ENCODE results near the gene LCE1E.
A peak's percentile ranks its signal among the peaks of the same experiment; 100 is the strongest.

The LCE1E gene

DNA sequence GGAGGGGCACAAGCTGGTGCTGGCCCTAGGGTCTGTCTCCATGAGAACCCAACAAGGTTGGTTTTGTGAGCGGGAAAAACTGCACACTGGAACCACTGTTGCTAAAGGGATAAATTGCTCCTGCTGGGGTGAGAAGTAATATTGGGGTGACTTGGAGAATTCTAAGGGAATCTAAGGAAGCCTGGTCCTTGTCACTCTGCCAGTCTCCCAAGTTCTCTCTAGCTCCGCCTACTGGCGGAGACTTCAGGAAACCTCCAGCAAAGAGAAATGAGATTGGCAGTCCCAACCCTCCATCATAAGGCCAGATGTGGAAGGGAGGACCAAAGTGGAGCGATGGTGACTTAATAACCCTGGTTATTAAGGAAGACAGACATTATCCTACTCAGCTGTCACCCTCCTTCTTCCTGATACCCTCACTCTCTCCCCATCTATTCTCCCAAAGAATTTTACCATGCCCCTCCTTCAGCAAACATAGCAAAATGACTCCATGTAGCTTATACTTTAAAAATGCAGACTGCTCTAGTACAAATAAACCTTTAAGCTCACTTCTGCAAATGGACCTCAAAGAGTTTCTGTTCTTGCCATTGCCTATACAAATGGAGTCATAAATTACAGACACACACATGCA lies 8.4 kb upstream of the LCE1E start:
- peak; percentile 15 for DNase-seq (ENCODE audit: low spot score)

DNA sequence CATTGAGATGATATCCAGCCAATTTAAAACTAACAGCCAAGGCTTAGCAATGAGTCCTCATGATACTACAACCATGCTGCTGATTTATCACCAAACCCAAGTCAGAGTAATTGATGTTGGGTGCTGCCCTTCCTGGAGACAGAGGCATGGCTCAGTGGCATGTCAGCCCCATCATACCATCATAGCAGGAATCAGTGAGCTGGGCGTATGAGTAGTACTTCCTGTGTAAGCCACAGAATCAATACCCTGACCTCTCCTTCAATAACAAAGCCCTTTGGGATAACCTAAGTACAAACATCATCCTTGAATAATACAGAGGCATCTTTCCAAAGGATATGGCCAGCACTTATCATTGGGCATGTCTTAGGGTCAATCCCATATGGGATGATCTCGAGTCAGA lies 3.0 kb upstream of the LCE1E start:
- no peak for DNase-seq (ENCODE audit: low spot score)

DNA sequence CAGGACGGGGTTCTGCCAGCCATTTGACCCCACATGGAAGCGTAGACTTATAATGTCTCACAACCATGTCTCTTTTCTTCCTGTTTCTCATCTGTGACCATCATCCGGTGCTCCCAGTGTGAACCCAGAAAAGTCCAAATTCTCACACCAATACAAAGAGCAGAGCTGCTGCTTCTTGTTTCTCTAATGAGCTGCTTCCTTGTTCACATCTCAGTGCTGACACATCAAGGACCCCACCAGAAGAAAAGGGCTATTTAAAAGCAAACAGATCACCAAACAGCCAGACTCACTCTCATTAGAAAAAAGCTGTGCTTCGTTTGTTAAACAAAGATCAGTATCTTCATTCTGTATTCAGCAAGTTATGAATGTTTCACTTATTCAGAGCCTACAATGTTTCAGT lies 9.6 kb downstream of the LCE1E start:
- DNase-seq (ENCODE audit: low spot score) = no peak

DNA sequence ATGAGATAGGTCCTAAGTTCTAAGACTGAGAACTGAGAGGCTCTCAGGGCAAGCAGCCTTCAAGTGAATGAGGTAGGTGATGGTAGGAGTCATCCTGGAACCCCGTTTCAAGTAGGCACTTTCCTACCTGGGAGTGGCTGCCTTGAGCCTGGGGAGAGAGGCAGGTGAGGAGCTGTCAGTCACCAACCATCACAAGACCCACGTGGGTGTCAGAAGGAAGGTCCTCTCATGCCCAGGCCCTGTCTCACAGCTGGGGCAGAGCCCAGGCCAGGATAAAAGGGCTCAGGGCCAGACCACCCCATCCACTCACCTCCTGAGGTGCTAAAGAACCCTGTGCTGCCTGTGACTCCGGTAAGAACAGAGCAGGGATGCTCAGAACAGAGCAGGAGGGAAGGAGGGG lies 10.4 kb downstream of the LCE1E start, which contains the start of gene LCE1D:
Gene LCE1D, plus strand, starts transcription at position 301 of the 400 bp plus-strand sequence. CDS start 1,074 bp downstream, outside the sequence.
- no peak for DNase-seq (ENCODE audit: low spot score)

DNA sequence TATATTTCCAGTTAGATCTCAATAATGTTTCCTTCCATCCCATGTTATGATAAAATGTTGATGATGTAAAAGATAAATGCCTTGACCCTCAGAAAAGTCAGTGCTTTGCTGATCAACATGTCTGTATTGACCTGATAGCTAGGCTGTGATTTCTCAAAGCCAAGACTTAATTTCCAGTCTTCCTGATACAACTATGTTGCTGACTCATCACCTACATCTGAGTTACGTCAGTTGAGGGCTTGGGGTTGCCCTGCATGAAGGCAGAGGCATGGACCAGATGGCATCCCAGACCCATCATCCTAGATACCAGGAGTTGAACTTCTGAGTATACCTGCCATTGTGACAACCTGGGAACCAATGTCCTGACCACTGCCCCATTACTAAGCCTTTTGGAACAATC lies 15.3 kb downstream of the LCE1E start:
- no peak for DNase-seq (ENCODE audit: low spot score)

DNA sequence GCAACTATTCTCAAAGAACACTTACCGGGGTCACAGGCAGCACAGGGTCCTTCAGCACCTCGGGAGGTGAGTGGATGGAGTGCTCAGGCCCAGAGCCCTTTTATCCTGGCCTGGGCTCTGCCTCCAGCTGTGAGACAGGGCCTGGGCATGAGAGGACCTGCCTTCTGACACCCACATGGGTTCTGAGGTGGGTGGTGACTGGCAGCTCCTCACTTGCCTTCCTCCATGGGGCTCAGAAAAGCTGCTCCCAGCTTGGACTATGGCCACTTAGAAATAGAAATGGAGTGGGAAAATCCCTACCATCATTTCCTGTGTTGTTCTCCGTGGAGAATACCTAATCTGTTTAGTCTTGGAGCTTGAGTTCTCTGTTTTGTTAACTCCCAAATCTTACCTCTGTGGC lies 20.5 kb downstream of the LCE1E start, which contains the start of gene LCE1C:
Gene LCE1C, minus strand, starts transcription at position 76 of the 400 bp plus-strand sequence. CDS start 1,173 bp downstream, outside the sequence.
- no peak for DNase-seq (ENCODE audit: low spot score)

DNA sequence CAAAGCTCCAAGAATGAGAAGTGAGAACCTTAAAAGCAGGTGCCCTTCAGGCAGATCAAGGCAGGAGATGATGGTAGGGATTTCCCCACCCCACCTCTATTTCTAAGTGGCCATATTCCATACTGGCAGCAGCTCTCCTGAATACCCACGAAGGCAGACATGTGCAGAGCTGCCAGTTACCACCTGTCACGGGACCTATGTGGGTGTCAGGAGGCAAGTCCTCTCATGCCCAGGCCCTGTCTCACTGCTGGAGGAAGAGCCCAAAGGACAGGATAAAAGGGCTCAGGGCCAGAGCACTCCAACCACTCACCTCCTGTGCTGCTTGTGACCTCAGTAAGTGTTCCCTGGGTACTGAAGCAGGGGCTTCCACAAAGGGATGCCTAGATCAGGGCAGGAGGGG lies 25.0 kb downstream of the LCE1E start:
- DNase-seq (ENCODE audit: low spot score) = no peak

DNA sequence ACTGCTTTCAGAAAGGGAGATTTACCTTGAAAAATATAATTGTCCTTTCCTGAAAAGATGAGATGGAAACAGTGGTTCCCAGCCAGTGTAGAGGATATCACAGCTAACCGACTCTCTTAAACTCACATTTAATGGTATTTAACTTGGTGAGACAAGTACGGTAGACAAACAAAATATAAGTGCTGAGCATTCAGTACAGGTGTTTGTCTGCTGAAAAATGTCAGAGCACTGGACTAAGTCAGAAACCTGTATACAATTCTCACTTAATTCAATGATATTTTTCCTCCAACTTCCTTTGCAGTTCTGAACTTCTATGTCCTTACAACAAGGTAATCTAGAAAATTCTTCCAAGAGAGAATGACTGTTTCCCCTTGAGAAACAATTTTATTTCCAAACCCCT lies 25.6 kb downstream of the LCE1E start, which contains the start of gene LCE1B:
Gene LCE1B, plus strand, starts transcription at position 301 of the 400 bp plus-strand sequence. CDS start 476 bp downstream, outside the sequence.
- DNase-seq (ENCODE audit: low spot score) = no peak

DNA sequence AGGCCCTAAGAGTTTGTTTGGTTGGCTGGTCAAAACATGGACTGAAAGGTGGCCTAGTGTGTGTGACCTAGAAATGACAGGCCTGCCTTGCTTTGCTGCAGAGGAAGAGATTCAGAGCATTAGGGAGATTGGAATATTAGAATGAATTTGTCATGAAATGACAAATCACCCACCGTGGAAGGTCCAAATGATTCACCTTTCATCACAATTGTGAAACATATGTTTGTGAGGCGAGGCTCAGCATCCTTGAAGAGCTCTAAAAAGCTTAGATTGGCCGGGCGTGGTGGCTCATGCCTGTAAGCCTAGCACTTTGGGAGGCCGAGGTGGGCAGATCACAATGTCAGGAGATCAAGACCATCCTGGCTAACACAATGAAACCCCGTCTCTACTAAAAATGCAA lies 31.3 kb downstream of the LCE1E start:
- DNase-seq (ENCODE audit: low spot score) = no peak

DNA sequence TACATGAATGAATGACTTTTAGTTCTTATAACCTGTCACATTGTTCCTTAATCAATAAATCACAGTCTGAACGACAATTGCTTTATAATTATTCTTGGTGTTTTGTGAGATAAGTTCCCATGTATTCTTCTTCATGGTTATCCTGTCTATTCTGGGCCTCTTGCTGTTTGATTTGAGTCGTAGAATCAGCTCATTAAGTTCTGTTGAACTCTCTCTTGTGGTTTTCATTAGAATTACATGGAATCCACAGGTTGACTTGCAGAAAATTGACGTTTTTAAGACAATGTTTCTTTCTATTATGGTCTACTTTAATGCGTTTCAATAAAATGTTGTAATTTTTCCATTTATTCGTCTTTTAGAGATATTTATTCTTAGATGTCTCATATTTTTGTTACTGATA lies 37.2 kb downstream of the LCE1E start:
- no peak for DNase-seq (ENCODE audit: low spot score)

DNA sequence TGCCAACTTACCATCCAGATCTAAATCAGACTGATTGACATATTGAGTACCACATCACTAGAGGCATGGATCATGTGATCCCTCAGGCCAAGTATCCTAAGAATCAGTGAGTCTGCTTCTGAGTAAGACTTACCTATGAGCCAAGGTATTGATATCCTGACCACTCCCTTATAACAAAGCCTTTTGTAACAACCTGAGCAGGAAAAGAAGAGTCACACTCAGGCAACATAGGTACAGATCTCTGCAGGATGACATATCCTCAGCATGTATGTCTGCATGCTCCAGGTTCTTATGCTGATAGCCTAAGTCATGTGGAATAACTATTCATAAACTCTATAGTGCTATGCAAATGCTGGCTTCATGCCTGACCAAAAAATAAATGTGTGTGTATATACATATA lies 38.9 kb downstream of the LCE1E start:
- no peak for DNase-seq (ENCODE audit: low spot score)

DNA sequence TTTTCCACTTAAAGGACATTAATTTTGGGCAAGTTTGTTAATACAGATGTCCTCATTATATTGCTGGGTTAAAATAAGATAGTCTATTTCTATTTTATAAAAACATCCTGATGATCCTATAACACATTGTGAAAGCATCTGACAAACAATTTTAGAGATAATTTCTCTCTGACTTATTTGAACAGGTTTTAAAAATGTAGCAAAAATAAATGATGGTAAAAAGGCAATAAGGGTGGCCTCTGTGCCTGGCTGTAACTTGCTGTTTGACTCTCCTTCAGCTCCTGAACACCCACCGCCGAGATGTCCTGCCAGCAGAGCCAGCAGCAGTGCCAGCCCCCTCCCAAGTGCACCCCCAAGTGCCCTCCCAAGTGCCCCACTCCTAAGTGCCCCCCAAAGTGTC lies 41.1 kb downstream of the LCE1E start, which contains the start of gene LCE1A:
Gene LCE1A, plus strand, starts transcription at position 301 of the 400 bp plus-strand sequence. Its CDS starts 0 bp downstream, at position 301.
- no peak for DNase-seq (ENCODE audit: low spot score)

DNA sequence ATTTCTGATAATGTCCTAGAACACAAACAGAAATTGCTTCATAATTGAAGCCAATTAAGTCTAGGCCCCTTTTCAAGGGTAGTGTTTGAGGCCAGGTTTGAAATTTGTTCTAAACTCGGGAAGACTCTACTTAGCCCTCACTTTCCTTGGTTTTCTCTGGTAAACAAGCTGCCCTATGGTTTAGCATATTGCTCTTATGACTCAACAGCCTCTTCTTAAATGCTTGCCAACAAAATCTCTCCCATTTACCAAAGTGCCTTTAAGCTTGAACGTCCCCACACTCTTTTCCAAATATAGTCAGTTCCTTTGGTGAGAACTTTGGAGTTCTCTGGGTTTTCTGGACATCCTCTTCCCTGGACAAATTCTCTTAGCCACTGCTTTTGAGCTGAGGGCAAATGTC lies 50.8 kb downstream of the LCE1E start:
- no peak for DNase-seq (ENCODE audit: low spot score)
